Measurements from ENCODE around the gene NOL9. TPM values are rescaled to one million over a fixed set of nuclear protein-coding genes. Genes with fewer than 3 reads are reported as not detected.

NOL9 gene
- total RNA-seq, 1 donor from 2014 or later = 49.5 TPM

DNA sequence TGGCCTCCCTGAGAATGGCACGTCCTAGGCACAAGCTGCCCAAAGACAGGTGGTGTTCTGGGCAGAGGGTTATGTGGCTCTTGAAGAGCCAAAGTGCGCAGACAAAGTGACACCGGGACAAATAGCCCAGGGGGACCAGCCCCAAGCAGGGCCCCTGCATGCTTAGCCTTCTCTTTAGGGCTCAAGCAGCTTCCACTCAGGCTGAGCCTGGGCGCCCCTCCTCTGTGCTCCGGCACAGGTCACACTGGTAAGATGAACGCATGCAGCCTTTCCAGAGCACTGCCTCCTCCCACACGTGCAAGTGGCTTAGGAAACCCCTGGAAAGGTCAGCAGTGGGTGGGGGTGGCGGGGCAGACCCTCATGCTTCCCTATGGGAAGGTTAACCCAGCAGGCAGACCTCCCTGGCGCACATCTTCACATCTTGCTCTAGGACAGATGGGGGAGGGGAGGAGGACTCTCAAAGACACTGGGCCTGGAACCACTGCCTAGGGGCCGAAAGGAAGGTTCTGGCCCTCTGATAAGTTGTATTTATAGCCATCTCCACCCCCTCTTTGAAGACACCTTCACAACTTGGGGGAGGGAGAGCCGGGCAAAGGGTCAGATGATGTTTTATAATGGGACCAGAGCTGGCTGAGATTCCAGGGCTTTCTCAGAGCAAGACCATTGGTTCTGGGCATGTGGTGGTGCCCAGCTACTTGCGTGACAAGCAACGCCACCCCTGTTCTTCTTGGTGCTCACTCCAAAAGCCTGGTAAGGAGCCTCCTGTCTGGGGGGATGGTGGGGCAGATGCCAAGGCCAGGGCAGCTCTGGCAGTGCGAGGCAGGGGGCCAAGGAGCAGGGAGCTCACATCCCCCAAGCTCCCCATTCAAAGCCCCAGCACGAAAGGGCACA lies 42.8 kb upstream of the NOL9 start:
- TF ChIP-seq, protein P1, sequence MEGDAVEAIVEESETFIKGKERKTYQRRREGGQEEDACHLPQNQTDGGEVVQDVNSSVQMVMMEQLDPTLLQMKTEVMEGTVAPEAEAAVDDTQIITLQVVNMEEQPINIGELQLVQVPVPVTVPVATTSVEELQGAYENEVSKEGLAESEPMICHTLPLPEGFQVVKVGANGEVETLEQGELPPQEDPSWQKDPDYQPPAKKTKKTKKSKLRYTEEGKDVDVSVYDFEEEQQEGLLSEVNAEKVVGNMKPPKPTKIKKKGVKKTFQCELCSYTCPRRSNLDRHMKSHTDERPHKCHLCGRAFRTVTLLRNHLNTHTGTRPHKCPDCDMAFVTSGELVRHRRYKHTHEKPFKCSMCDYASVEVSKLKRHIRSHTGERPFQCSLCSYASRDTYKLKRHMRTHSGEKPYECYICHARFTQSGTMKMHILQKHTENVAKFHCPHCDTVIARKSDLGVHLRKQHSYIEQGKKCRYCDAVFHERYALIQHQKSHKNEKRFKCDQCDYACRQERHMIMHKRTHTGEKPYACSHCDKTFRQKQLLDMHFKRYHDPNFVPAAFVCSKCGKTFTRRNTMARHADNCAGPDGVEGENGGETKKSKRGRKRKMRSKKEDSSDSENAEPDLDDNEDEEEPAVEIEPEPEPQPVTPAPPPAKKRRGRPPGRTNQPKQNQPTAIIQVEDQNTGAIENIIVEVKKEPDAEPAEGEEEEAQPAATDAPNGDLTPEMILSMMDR (IDR thresholded peaks at IDR 0.05; ENCODE audit: unreplicated experiment) = no peak
- Mint-ChIP-seq H3K27ac (no peak overlapping the region), H3K4me1 (ENCODE audit: low read depth) (peaks cover 13% of the 10 kb centered on the region)

DNA sequence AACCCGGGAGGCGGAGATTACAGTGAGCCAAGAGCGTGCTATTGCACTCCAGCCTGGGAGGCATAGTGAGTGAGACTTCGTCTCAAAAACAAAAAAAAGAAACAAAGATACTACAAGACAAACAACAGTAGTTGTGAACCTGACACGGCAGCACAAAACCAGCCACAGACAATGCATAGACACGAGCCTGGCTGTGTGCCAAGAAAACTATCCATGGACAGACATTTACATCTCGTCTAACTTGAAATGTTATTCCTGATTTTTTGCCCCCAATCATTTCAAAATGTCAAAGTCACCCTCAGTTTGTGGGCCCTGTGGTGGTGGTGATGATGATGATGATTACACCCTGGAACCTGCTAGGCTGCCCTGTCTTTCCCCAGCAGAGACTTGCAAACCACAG lies 42.0 kb upstream of the NOL9 start:
- TF ChIP-seq, protein P1 (IDR thresholded peaks at IDR 0.05; ENCODE audit: unreplicated experiment) = no peak
- H3K27me3 Mint-ChIP-seq = no peaks in the 10 kb centered on the region
- DNase-seq (ENCODE audit: low spot score, unreplicated experiment) = no peak
- H3K4me3 Mint-ChIP-seq (ENCODE audit: low read depth) = no peak overlapping the region
- H3K9me3 Mint-ChIP-seq (ENCODE audit: low read depth) = no peaks in the 10 kb centered on the region
- H3K36me3 Mint-ChIP-seq (ENCODE audit: insufficient read depth) = peaks cover 8% of the 10 kb centered on the region
- peaks cover 13% of the 10 kb centered on the region for H3K4me1 Mint-ChIP-seq (ENCODE audit: low read depth)
- H3K27ac Mint-ChIP-seq = no peak overlapping the region

More for the DNA sequence above, 42.8 kb upstream of the NOL9 start:
- Mint-ChIP-seq H3K4me3 (ENCODE audit: low read depth) (no peak overlapping the region), H3K27me3 (no peaks in the 10 kb centered on the region), H3K36me3 (ENCODE audit: insufficient read depth) (peaks cover 8% of the 10 kb centered on the region), H3K9me3 (ENCODE audit: low read depth) (no peaks in the 10 kb centered on the region)
- no peak for DNase-seq (ENCODE audit: low spot score, unreplicated experiment)

DNA sequence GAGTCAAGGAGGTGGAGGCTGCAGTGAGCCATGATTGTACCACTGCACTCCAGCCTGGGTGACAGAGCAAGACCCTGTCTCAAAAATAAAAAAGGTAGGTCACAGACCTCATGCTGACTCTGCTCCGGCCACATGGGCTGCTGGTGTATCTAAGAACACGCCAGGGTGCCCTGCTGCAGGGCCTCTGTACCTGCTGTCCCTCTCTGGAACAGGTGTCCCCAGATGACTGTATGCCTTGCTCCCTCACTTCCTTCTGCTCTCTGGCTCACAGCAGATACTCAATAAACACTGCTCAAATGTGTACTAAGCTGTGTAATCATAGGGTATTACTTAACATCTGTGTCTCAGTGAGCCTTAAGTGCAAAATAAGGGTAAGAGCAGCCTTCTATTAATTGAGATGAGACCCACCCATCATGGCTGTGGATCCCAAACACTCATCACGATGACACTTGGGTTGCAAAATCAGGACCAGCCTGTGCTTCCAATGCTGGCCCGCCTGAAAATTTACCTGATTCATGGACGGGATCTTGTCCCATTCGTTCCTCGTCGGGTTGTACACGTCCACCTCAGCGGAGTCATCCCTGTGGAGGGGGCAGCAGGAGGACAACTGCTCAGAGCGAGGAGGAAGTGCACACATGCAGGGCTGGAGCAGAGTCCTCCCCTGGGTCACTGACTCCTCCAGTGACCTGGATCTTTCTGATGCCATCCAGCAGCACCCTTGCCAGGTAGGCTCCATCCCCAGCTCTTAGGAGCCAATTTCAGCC lies 40.8 kb upstream of the NOL9 start:
- no peaks in the 10 kb centered on the region for H3K9me3 Mint-ChIP-seq (ENCODE audit: low read depth)
- H3K4me1 Mint-ChIP-seq (ENCODE audit: low read depth) = peaks cover 2% of the 10 kb centered on the region
- TF ChIP-seq, protein P1 (IDR thresholded peaks at IDR 0.05; ENCODE audit: unreplicated experiment) = no peak
- no peaks in the 10 kb centered on the region for H3K27me3 Mint-ChIP-seq
- no peak for DNase-seq (ENCODE audit: low spot score, unreplicated experiment)
- H3K36me3 Mint-ChIP-seq (ENCODE audit: insufficient read depth) = peaks cover 10% of the 10 kb centered on the region
- H3K27ac Mint-ChIP-seq = no peak overlapping the region
- no peak overlapping the region for H3K4me3 Mint-ChIP-seq (ENCODE audit: low read depth)

DNA sequence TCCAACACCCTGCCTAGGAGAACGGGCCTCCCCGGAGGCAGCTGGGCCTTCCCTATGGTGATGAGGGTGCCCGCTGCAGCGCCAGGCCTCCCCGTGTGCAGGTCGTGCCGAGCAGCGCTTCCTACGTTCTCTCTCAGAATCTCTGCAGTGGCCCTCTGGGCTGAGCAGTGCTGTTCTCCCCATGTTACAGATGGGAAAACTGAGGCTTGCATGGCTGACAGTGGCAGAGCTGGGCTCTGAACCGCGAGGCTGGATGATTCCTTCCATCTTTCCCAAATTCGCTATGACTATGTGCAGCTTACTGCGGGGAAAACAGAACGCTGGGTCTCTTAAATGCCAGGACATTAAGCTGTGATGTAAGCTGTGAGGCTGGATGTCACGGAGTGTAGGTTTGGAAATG lies 39.5 kb upstream of the NOL9 start:
- H3K36me3 Mint-ChIP-seq (ENCODE audit: insufficient read depth) = peaks cover 10% of the 10 kb centered on the region

More for the DNA sequence above, 39.5 kb upstream of the NOL9 start:
- TF ChIP-seq, protein P1 (IDR thresholded peaks at IDR 0.05; ENCODE audit: unreplicated experiment) = no peak
- Mint-ChIP-seq H3K9me3 (ENCODE audit: low read depth) (no peaks in the 10 kb centered on the region), H3K4me3 (ENCODE audit: low read depth) (no peak overlapping the region), H3K27ac (no peak overlapping the region), H3K27me3 (no peaks in the 10 kb centered on the region), H3K4me1 (ENCODE audit: low read depth) (no peaks in the 10 kb centered on the region)
- DNase-seq (ENCODE audit: low spot score, unreplicated experiment) = no peak
